GM12878 (cell line): ENCODE measurements around the gene HTRA3. TPM values are rescaled to one million over a fixed set of nuclear protein-coding genes. Genes with fewer than 3 reads are reported as not detected.

ENCODE experiments used
- ATAC-seq: fragments of 200-7000 bp; cut with Tn5 transposase; 3 replicates; pipeline ENCODE4 v1.9.1; 2020; ENCODE audit warnings: mild to moderate bottlenecking, moderate library complexity
- BruUV-seq: library from RNA; stranded (reverse); fragments of 400-500 nt; replicated peaks from 2 replicates; lab custom pipeline; 2021; lab: Mats Ljungman, UMichigan
- CTCF ChIA-PET: fragments of 300-600 bp; sonication (Branson Sonifier 250); formaldehyde crosslinking; extraction: SDS; loops from one replicate; lab custom pipeline; 2021; ENCODE audit warnings: inconsistent platforms; lab: Yijun Ruan, JAX
- POLR2A ChIA-PET: fragments of 350-600 bp; formaldehyde crosslinking; extraction: SDS; loops from one replicate; lab custom pipeline; 2021; ENCODE audit warnings: inconsistent platforms; lab: Charles Lee
- RAD21 ChIA-PET: fragments of 300-600 bp; sonication (Branson Sonifier 250); formaldehyde crosslinking; loops from one replicate; lab custom pipeline; 2023; ENCODE audit warnings: antibody characterized with exemption; ENCODE audit not compliant: unreplicated experiment; lab: Charles Lee
- SMC1A ChIA-PET: fragments of 300-600 bp; sonication (Branson Sonifier 250); formaldehyde crosslinking; loops from one replicate; lab custom pipeline; 2023; ENCODE audit not compliant: unreplicated experiment, uncharacterized antibody; lab: Charles Lee
- DNase-seq: peaks from one replicate; pipeline ENCODE4 v3.0.0-alpha.2; 2011; ENCODE audit warnings: low read depth, low spot score
- FAIRE-seq: peaks from 3 replicates; lab custom pipeline; 2011; peaks lifted over from hg19 to GRCh38; lab: Jason Lieb, UNC
- H2AFZ ChIP-seq: 2 replicates; pipeline ENCODE4 v1.6.0; 2011; ENCODE audit warnings: low read depth, low read length, control low read depth; ENCODE audit not compliant: control insufficient read depth
- H3K27ac ChIP-seq: 2 replicates; pipeline ENCODE4 v1.5.1; 2011; ENCODE audit warnings: control low read depth; ENCODE audit not compliant: control insufficient read depth, insufficient read depth
- H3K27me3 ChIP-seq, 2 experiments: replicated peaks in 1 of 2; 2 replicates each; pipeline versions ENCODE4 v1.6.0 to v1.6.1; 2011; ENCODE audit warnings: low read length in 1 of 2; ENCODE audit not compliant: control insufficient read depth in 2 of 2, insufficient read depth in 2 of 2
- H3K36me3 ChIP-seq, 2 experiments: 2 replicates each; pipeline ENCODE4 v1.5.1; 2011; ENCODE audit warnings: low read length in 1 of 2; ENCODE audit not compliant: control insufficient read depth in 2 of 2, insufficient read depth in 2 of 2
- H3K4me1 ChIP-seq: 2 replicates; pipeline ENCODE4 v1.6.1; 2011; ENCODE audit warnings: mild to moderate bottlenecking, low read length, moderate library complexity, mixed read lengths; ENCODE audit not compliant: control insufficient read depth, insufficient read depth
- H3K4me2 ChIP-seq: 2 replicates; pipeline ENCODE4 v1.6.0; 2011; ENCODE audit warnings: control low read depth; ENCODE audit not compliant: control insufficient read depth, insufficient read depth
- H3K4me3 ChIP-seq: fragments of 200-600 bp; sonication (generic); 2 replicates; pipeline ENCODE4 v1.5.1; 2016
- H3K79me2 ChIP-seq: 2 replicates; pipeline ENCODE4 v1.6.0; 2011; ENCODE audit warnings: low read length; ENCODE audit not compliant: control insufficient read depth, insufficient read depth
- H3K9ac ChIP-seq: 2 replicates; pipeline ENCODE4 v1.8.0; 2011; ENCODE audit warnings: low read length, control low read depth, mixed read lengths; ENCODE audit not compliant: control insufficient read depth, insufficient read depth
- H3K9me3 ChIP-seq: replicated peaks from 3 replicates; pipeline ENCODE4 v1.5.1; 2011; ENCODE audit warnings: mild to moderate bottlenecking, low read length; ENCODE audit not compliant: control insufficient read depth, insufficient read depth
- H4K20me1 ChIP-seq: 2 replicates; pipeline ENCODE4 v1.6.0; 2011; ENCODE audit not compliant: control insufficient read depth, insufficient read depth
- EZH2 ChIP-seq: IDR thresholded peaks from 2 replicates; pipeline ENCODE4 v1.6.1; 2012; ENCODE audit warnings: low read depth, mild to moderate bottlenecking, control low read depth, inconsistent platforms, low read length, borderline replicate concordance; ENCODE audit not compliant: control insufficient read depth
- GABPA ChIP-seq: IDR thresholded peaks from 2 replicates; pipeline ENCODE4 v1.6.1; 2014; ENCODE audit warnings: antibody characterized with exemption, low read depth, mild to moderate bottlenecking, inconsistent platforms
- IKZF2 ChIP-seq, 2 experiments: fragments of 450-650 bp; IDR thresholded peaks; 2 replicates each; pipeline ENCODE4 v1.6.1; 2017; ENCODE audit warnings: mild to moderate bottlenecking in 2 of 2, moderate library complexity in 2 of 2
- NBN ChIP-seq: fragments of 450-650 bp; IDR thresholded peaks from 2 replicates; pipeline ENCODE4 v1.6.1; 2016
- NFYA ChIP-seq: IDR thresholded peaks from 2 replicates; pipeline ENCODE4 v1.6.1; 2011; ENCODE audit warnings: low read depth, mild to moderate bottlenecking, low read length, improper control_type of control experiment, borderline replicate concordance
- SKIL ChIP-seq: fragments of 450-650 bp; IDR thresholded peaks from 2 replicates; pipeline ENCODE4 v1.6.1; 2017; ENCODE audit warnings: mild to moderate bottlenecking, low read depth, inconsistent platforms; ENCODE audit not compliant: poor library complexity, severe bottlenecking
- ZBTB40 ChIP-seq: fragments of 450-650 bp; IDR thresholded peaks from 2 replicates; pipeline ENCODE4 v1.6.1; 2016; ENCODE audit warnings: mild to moderate bottlenecking, moderate library complexity, borderline replicate concordance
- WGBS: methylation state at CpG from one replicate; pipeline ENCODE4 v1.1.6; 2016; ENCODE audit warnings: low lambda C conversion rate; ENCODE audit not compliant: insufficient replicate concordance, insufficient coverage; ENCODE audit errors: missing lambda C conversion rate; 5-methylcytosine and 5-hydroxymethylcytosine counted together
- in situ Hi-C: fragments of 300-500 bp; cut with MboI; formaldehyde crosslinking; loops from 9 replicates; pipeline ENCODE4 v1.14.3; 2018; ENCODE audit warnings: mixed read lengths
- intact Hi-C: fragments of 100-400 bp; cut with micrococcal nuclease; formaldehyde crosslinking; loops from one replicate; pipeline ENCODE4 v1.14.2; 2022; ENCODE audit not compliant: unreplicated experiment
- polyA plus RNA-seq, 11 experiments: library from polyadenylated mRNA; depleted of rRNA in 4 of 11; unstranded in 6 of 11; stranded (reverse) in 5 of 11; fragments of >200 nt; fragmentation: Nextera tagmentation in 4 of 11; fragmentation: Illumina TruSeq in 1 of 11; extraction: Ambion mirVana in 4 of 11; extraction: Trizol in 1 of 11; gene quantifications; 1 replicate in 1 of 11; 2 replicates in 10 of 11; pipeline versions ENCODE4 v1.2.1 to v1.2.3, GENCODE V29; 2011 to 2016; ENCODE audit warnings: inconsistent platforms in 2 of 11, missing spikeins in 2 of 11, low read depth in 1 of 11
- total RNA-seq, 4 experiments: library from RNA; depleted of rRNA in 3 of 4; stranded (reverse); fragments of >200 nt in 3 of 4; fragmentation: Illumina TruSeq in 1 of 4; extraction: Trizol in 1 of 4; gene quantifications; 2 replicates each; pipeline versions ENCODE4 v1.2.1 to v1.2.3, GENCODE V29; 2013 to 2021

The HTRA3 gene
- total and polyA plus RNA-seq, 10 of the 15 experiments (the other 5 are each of a cell fraction or from before 2014, with no cell fraction given): 0.04 to 1.2 (median 0.08) TPM; not detected in 7

- whole genome bisulfite sequencing: 33% methylated on average over 21 of the region's 21 CpGs
Observed at GRCh38 chr4:8274066-8274652, 4.6 kb downstream of the HTRA3 start.

More at GRCh38 chr4:8274066-8274652, 4.6 kb downstream of the HTRA3 start:
- intact Hi-C loops (no loop called here), in situ Hi-C loops (no loop called here)
- POLR2A ChIA-PET: no interaction called here
- DNase-seq (no peak), FAIRE-seq (no peak), ATAC-seq (no peak)
- Histone ChIP-seq H3K4me2 (no peak overlapping the region), H2AFZ (no peak overlapping the region), H3K36me3 (no peaks in the 10 kb centered on the region), H3K9me3 (no peaks in the 10 kb centered on the region), H3K27ac (no peak overlapping the region), H3K4me3 (no peak overlapping the region), H3K9ac (no peak overlapping the region), H3K4me1 (no peaks in the 10 kb centered on the region), H4K20me1 (no peaks in the 10 kb centered on the region), H3K27me3 (peaks cover 2 to 8% of the 10 kb centered on the region in 2 experiments; a peak in 3 of 4 replicates), H3K79me2 (no peaks in the 10 kb centered on the region)
- TF ChIP-seq NFYA: no peak
- no peak for TF ChIP-seq ZBTB40
- TF ChIP-seq IKZF2 (IDR thresholded peaks at IDR 0.05): no peak
- no peak for TF ChIP-seq SKIL
- no peak for TF ChIP-seq NBN
- TF ChIP-seq EZH2: no peak
- no peak for TF ChIP-seq GABPA
- CTCF ChIA-PET: no interaction called here
- BruUV-seq: no TSS peak
- SMC1A ChIA-PET: no interaction called here
- RAD21 ChIA-PET: no interaction called here
